MM.1S (cell line): ENCODE measurements around the gene SUSD1.

ENCODE experiments used
- EZH2 ChIP-seq: fragments of 300-600 bp; sonication (generic); optimal IDR thresholded peaks from 2 replicates; pipeline ENCODE3; 2017; ENCODE audit warnings: low read depth, mild to moderate bottlenecking, antibody characterized with exemption, low read length, mixed read lengths
- TF ChIP-seq, protein P1 (sequence below): fragments of 300-600 bp; sonication (generic); IDR thresholded peaks from 2 replicates; pipeline ENCODE4 v1.5.1; 2016; ENCODE audit warnings: antibody characterized with exemption, low read length, mixed read lengths

DNA sequence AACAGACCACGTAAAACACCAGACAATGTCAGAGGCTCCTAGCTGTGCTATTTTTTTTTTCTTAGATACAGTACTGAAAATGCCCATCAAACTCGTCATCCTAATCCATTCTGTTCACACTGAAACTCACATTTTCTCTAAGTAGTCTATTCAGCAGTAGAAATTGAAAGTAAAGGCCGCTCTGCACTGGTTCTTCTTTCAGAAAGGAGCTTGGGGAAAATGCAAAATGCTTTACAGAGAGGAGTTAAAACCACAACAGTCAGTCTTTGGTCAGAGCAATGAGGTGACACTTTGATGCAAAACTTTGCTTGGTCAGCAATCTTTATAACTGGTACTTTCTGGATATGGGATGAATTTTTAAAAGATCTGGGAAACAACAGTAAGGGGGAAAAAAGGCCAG, 43.8 kb upstream of the SUSD1 start:
- TF ChIP-seq EZH2, result no peak
- TF ChIP-seq, protein P1, sequence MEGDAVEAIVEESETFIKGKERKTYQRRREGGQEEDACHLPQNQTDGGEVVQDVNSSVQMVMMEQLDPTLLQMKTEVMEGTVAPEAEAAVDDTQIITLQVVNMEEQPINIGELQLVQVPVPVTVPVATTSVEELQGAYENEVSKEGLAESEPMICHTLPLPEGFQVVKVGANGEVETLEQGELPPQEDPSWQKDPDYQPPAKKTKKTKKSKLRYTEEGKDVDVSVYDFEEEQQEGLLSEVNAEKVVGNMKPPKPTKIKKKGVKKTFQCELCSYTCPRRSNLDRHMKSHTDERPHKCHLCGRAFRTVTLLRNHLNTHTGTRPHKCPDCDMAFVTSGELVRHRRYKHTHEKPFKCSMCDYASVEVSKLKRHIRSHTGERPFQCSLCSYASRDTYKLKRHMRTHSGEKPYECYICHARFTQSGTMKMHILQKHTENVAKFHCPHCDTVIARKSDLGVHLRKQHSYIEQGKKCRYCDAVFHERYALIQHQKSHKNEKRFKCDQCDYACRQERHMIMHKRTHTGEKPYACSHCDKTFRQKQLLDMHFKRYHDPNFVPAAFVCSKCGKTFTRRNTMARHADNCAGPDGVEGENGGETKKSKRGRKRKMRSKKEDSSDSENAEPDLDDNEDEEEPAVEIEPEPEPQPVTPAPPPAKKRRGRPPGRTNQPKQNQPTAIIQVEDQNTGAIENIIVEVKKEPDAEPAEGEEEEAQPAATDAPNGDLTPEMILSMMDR, result no peak
